GM03348 (cell line): ENCODE results near the gene DHODH.
A peak's percentile ranks its signal among the peaks of the same experiment; 100 is the strongest.

ENCODE experiments used
- DNase-seq: peaks from one replicate; pipeline ENCODE4 v3.0.0; 2012; ENCODE audit warnings: low spot score

Gene DHODH

DNA sequence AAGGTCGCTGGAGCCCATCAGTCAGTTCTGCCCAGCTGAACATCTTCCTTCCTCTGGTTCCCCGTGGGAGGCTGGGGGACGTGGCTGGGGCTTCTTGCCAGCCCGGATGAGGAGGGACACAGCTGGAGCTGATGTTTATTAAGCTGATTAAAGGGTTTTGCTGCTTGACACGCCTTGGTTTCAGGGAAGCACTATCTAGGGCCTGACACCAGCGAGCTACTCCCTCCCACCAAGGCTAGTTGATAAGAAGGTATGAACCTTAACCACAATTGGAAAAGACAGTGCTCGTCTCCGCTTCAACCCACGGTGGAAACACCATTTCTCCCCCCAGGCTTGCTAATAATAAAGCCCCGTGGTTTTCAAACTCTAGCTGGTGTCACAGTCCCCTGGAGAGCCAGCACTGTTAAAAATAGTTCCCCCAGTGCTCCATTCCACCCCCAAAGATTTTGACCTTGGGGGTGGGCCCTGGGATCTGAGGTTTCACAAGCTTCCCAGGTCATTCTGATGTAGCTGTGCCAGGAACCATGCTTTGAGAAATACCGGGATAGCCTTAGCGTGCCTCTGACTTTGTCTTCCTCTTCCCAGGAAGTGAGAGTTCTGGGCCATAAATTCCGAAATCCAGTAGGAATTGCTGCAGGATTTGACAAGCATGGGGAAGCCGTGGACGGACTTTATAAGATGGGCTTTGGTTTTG is 5.5 kb downstream of the DHODH start:
- no peak for DNase-seq

DNA sequence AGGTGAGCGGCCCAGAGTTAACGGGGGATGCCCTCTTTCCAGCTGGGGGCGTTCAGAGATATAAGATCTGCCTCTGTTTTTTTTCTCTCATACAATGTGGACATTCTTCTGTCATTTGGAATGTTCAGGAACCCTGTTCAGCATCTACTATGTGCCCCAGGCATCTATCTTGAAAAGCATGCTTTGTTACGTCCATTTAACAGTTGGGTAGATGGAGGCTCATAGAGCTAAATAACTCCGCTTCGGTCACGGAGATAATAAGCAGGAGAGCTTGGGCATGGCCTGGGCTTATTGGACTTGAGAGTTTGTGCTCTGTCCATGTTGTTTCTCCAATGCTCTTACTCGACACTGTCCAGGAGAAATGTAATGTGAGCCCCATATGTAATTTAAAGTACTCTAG is 6.1 kb downstream of the DHODH start:
- DNase-seq, result no peak

DNA sequence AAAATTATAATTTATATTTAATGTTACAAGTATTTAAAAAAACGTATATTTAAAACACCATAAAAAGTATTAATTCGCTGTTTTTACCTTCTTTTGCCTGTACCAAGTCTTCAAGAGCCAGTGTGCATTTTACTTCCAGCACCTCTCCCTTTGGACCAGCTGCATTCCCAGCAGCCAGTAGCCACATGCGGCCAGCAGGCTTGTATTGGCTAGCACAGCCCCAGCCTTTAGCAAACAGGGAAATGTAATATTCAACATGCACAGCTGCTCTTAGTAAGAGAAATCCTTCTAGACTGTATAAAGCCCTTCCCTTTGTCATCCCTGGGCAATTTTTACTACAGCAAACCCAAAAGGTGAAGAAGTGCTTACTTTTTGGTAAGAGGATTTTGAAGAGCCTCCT is 6.6 kb downstream of the DHODH start:
- no peak for DNase-seq

DNA sequence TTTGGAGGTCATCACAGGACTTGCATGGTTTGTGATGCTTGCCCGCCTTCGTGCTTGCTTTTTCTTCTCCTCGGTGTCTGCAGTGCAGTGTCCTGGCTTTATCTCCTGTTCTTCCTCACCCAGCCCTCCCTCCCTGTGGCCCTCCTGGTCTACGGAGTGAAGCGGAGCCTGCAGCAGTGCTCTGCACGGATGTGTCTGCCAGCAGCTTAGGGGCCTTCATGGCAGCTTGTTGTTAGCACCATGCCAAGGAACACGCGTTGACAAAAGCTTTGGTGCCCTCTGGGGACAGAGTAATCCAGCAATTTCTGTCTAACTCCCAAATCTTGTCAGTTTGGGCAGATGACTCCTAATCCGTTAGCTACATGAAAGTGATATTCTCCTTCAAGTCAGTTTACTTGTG is 9.9 kb downstream of the DHODH start:
- DNase-seq, result no peak

DNA sequence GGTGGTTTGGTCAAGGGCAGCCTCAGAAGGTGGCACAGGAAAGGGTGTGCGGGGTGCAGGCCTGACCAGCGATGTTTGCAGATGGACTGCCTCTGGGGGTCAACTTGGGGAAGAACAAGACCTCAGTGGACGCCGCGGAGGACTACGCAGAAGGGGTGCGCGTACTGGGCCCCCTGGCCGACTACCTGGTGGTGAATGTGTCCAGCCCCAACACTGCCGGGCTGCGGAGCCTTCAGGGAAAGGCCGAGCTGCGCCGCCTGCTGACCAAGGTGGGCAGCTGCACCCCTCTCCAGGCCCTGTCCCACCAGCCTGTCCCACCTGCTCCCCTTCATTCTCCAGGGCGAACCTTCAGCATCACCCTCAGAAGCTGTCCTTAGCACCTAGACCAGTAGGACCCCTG is 12.5 kb downstream of the DHODH start:
- DNase-seq, result no peak

DNA sequence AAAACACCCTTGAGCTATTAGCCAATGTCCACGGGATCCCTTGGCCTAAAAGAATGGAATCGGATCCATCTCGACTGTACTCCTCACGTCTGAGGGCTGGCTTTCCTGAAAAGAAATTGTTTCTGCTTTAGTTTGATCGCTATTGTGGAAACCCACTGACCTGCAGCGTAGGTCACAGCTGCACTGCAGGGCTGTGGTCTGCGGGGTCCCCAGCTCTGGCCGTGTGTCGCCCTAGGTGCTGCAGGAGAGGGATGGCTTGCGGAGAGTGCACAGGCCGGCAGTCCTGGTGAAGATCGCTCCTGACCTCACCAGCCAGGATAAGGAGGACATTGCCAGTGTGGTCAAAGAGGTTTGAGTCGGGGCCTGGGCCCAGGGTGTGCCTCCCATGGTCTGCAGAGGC is 13.6 kb downstream of the DHODH start:
- DNase-seq, result no peak

DNA sequence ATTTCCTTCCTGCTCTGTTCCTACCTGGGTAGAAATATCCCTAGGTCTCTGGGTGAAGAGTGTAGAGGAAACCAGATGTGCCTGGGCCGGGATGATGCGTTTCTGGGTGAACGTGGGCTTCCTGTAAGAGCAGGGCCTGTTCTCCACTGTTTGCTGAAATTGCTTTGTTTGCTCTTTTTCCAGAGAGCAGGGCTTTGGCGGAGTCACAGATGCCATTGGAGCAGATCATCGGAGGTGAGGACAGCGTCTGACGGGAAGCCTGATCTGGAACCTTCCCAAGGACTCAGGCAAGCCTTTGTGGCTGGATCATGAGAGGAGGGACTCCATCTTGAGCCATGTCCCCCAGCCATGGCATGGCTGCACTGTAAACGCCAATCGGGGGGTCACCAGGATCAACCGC is 15.4 kb downstream of the DHODH start:
- no peak for DNase-seq

DNA sequence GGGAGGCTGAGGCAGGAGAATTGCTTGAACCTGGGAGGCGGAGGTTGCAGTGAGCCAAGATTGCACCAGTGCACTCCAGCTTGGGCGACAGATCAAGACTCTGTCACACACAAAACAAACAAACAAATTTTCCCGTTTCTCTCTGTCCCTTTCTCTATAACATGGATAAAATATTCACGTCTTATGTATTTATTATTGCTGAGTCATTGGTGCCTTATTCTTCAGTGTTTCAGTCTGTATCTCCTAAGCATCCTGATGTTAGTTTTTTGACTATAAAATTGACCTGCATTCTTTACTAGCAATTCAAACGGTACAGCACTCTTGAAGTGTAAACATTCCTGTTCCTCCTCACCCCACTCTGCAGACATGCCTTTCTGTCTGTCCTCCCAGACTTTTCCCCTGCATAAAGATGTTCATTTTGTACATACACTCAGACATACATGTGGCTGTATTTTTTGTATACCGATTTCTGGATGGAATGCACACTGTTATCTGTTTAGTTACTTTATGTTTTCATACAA is 16.4 kb downstream of the DHODH start:
- DNase-seq, result no peak

DNA sequence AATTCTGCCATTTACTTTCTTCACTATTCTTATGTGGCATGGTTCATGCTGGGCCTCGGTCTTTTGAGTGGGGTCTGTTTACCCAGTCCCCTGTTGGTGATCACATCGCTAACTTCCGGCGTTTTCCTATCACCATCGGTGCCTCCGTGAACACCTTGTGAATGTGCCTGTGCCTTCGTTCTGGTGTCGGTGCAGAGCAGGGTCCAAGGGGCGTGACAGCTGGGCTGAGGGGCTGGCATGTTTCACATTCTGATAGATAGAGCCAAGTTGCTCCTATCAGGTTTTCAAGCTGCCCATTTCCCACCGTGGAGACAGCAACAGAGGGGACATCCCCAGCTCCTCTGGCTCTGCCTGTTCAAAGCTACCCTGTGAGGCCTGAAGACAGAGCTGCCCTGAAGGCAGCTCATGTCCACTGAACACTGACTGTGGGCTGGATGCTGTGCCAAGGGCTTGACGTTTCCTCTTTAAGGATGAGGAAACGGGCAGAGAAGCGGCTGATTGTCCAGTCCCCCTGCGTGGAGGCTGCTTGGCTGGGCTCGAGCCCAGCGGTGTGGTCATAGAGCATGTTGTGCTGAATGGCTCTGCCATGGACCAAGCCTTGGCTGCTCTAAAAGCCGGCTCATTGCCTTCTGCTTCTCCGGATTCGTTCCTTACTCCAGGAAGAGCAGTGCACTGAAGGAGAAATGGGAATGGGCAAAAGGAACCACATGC is 17.0 kb downstream of the DHODH start:
- no peak for DNase-seq

DNA sequence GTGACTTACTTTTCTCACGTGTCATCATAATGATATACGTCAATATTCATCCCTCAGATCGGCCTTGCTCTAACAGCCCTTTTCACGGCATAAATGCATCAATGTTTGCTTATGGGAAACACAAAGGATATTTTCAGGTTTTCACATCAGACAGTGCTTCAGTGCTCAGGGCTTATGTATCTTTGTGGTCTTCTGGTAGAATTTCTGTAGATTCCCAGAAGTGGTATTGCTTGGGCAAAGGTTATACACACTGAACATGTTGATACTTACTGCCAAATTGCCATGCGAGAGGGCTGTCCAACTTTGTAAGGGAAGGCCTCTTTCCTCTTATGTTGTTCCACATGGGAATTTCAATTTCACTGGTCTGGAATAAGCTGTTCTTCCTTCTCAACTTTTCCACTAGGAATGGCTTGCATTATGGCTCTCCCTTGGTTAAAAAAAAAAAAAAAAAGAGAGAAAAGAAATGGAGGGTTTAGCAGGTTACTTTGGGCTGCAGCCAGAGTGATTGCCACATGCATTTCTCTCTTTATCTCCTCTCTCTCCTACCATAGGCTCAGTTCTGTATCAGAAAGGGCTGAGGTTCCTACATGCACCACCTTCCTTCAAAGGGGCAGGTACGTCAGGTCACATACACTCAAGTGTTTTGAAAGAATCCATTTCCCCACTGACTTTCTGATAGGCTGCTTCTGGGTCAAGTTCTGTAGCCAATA is 19.3 kb downstream of the DHODH start:
- DNase-seq, result no peak

DNA sequence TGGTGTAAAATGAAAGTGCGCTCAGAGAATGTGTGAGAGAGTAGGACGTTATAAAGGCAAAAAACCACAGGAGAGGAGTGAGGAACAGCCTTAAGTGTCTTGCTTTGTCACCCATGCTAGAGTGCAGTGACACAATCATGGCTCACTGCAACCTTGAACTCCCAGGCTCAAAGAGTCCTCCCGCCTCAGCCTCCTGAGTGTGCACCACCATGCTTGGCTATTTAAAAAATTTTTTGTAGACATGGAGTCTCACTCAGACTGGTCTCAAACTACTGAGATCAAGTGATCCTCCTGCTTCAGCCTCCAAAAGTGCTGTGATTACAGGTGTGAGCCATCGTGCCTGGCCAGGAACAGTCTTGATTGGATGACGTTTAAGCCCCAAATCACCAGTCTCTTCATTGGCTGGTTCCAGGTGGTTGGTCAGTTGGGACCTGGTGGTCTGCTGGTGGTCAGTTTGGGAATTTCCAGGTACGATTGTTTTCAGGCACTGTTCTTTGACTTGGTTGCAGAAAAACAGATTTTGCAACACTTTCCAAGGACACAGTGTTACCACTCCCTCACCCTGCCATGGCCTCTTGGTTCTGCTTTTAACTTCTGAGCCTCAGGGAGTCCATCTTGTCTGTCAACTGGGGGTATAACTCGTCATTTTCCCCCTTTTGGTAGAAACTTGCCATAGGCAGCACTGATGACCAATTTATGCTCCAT is 21.2 kb downstream of the DHODH start:
- DNase-seq, result no peak

DNA sequence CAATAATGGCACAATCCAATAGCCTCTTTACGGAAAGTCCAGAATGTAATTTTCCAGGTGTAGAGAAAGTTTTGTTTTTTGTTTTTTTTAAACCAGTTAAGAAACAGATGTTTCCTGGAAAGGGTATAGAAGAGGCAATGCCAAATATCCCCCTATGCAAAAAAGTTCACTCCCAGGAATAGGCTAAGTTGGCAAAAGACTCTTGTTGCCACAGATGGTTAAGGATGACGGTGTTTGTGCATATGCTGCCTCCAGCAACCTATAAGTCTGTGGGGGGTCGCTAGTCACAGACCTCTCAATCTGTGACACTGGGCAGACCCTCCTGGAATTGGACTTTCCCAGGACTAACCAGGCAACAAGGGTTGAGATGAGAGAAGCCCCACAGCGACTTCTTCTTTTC is 24.9 kb downstream of the DHODH start:
- no peak for DNase-seq

DNA sequence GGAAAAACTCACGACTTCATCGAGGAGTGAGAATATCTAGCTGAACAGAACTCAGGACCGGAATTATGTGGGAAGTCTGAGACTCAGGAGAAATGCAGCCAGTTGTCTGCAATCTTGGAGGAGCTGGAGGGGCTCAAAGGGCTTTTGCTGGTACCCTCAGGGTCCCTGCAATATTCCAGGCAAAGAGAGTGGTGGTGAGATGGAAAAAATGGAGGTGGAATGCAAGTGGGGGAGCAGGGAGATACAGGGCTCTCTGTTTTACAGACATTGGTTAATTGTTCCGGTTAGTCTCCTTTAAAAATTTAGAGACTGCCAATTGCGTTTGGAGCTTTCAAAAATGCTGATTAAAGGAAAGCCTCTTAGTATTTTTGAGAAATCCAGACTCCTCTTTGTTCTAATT is 27.6 kb downstream of the DHODH start:
- DNase-seq, result no peak

DNA sequence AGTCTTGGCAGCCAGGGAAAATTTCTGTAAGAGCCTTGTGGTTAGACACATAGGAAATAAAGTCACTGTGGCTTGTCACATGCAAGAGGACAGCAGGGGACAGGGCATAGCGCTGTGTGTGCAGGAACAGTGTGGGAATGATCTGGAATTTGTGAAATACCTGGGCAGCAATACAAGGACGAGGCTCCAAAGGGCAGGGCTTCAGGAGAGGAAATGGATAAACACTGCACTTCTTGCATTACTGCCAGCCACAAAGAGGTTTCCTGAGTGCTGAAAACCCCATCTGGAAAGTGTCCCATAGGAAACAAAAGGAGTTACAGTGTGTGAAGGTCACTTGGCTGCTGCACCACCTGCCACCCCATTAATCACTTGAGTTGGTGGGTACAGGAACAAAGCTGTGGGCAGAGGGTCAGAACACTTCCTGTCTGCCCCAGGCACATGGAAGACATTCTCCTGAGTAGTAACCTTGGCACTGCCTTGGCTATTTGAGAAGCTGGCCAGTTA is 33.7 kb downstream of the DHODH start:
- DNase-seq, result no peak

DNA sequence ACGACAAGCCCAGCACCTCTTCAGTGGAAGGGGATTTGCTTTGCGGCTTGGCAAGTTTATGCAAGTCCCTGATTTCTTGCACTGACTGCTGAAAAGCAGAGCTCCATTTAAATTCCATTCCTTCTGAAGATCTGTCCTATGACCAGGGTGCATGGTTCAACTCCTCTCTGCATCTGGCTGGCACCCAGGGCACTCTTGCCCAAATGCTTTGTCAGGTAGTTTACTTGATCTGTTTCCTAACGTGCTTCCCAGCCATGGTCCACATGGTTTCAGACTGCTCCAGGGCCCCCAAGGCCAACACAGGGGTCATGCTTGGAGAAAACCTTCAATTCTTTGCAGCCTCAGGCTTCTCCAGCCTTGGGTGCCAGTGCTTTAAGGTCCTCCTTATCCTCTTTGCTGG is 34.5 kb downstream of the DHODH start:
- DNase-seq, result no peak

DNA sequence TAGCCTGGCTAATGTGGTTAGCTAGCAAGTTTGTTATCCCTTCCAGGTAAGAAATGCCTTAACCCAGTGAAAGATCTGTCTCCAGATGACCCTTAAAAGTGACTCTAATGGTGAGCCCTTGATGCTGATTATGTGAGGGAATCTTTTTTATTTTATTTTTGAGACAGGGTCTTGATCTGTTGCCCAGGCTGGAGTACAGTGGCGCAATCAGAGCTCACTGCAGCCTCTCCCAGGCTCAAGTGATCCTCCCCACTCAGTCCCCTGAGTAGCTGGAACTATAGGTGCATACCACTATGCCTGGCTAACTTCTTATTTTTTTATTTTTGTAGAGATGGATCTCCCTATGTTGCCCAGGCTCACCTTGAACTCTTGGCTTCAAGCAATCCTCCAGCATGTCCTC is 35.0 kb downstream of the DHODH start:
- no peak for DNase-seq

DNA sequence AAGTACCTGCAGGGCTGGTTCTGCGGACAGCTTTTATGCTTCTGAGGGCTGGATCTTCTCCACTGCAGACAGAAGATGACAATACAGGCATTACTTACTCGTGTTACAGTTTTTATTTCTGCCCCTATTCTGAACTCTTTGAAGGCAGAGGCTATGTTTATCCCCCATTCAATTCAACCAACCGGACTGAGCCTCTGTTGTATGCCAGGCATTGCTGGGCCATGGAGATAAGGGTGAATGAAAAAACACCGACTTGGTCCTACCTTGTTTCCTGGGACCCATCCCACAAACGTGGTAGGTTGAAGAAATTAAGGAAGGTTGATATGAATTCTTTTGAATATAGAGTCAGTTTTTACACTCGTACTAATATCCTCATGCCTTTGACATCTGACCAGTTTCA is 35.8 kb downstream of the DHODH start:
- DNase-seq, result no peak

DNA sequence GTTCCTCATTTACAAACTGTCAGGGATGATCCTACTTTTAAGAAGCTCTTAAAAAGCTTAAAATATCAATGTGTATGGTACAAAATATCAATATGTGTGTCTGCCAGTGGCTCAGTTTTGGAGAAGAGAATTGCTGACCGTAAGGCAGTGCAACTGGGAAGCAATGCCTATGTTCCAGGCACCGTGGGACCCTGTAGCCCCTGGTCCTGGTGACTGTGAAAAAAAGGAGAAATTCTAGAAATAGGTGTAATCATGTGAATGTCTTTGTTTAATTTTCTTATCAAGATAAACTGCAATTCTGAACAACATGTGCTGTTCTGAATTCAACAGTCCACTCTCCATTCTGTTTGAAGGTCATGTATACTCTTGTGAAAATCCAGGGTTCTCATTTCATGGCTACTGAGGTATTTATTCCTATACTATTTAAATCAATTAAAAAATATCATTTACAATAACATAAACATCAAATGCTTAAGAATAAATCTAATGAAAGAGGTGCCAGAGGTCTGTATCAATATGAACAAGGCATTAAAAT is 36.3 kb downstream of the DHODH start:
- DNase-seq, result no peak

DNA sequence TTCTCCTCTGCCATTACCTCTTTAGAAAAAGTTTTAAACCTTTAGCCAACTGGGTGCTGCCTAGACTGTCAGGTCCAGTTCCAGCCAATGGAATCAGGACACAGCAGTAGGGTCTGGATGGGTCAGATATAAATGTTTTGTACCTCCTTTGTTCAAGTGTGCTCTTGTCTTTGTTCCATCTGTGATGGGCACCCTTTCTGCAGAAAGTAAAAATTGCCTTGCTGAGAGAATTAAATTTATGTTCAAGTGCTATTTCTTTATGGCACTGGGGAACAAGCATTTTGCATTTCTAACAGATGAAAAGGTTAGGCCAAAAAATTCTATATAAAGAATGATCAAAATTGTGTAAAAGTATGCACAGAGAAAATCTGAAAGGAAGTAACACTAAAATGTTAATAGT is 40.6 kb downstream of the DHODH start:
- no peak for DNase-seq

DNA sequence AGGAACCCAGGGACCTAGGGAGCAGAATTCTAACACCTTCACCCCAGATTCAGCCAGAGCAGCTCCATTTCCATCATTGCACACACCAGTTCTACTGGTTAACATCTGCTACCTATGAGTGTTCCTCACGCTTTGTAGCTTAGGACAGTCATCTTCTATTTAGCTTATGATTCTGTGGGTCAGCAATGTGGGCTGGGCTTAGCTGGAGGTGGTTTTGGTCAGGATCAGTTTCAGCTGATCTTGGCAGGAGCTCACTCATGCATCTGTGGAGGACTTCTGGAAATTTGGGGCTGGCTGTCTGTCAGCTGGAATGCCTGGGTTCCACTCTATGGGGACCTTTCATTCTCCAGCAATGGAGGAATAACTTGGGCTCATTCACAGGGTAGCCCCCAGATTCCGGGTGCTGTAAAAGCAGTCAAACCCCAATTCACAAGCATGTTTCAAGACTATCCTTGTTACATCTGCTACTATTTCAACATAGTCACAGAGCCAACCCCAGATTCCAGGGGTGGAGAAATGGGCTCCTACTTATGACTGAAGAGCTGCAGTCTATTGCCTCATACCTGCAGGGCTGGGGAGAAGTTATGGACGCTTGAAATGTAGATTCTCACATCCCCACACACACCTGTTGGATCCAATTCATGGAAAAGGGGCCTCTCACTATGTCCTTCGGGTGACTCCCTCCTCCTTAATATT is 42.4 kb downstream of the DHODH start:
- peak; percentile 43 for DNase-seq

DNA sequence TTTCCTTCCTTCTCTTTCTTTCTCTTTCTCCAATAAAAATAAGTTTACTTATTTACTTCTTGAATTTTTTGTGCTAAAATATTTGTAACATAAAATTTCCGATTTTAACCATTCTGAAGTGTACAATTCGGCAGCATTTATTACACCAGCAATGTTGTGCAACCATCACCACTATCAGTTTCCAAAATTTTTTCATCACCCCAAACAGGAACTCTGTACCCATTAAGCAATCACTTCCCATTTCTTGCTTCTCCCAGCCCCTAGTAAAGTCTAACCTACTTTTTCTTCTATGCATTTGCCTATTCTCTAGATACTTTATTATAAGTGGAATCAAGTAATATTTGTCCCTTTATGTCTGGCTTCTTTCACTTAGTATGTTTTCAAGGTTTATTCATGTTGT is 43.3 kb downstream of the DHODH start:
- DNase-seq, result no peak
